Embryonic facial prominence (tissue), 1 donor: ENCODE measurements around the gene NOSTRIN.
"Not testable (repeated sequence)": the region's sequence is repeated elsewhere in the genome, so short reads cannot be mapped to it uniquely, and the experiment has no call there.

Experiments used
- DNase-seq: peaks from one replicate; pipeline ENCODE4 v3.0.0-alpha.2; 2016; ENCODE audit errors: extremely low spot score

Gene NOSTRIN

GRCh38 chr2:168789776-168790175 lies 12.7 kb upstream of the NOSTRIN start:
- DNase-seq, result no peak

- no peak for DNase-seq
These were observed 12.1 kb upstream of the NOSTRIN start for GRCh38 chr2:168790226-168790902.

GRCh38 chr2:168791140-168791539 lies 11.3 kb upstream of the NOSTRIN start:
- not testable (repeated sequence) for DNase-seq

- no peak for DNase-seq
These were observed 8.8 kb upstream of the NOSTRIN start for GRCh38 chr2:168793596-168793995.

GRCh38 chr2:168794968-168795367 lies 7.5 kb upstream of the NOSTRIN start:
- DNase-seq, result no peak

GRCh38 chr2:168796090-168796577 lies 6.3 kb upstream of the NOSTRIN start:
- no peak for DNase-seq

- DNase-seq, result no peak
These were observed 5.7 kb upstream of the NOSTRIN start for GRCh38 chr2:168796583-168797285.

GRCh38 chr2:168797286-168797655 lies 5.2 kb upstream of the NOSTRIN start:
- no peak for DNase-seq

- DNase-seq, result no peak
These were observed 4.2 kb upstream of the NOSTRIN start for GRCh38 chr2:168798076-168798887.

- DNase-seq, result no peak
These were observed 3.5 kb upstream of the NOSTRIN start for GRCh38 chr2:168798888-168799410.

GRCh38 chr2:168801471-168801870 lies 966 bp upstream of the NOSTRIN start:
- DNase-seq, result no peak

- DNase-seq, result peak; percentile 60
These were observed 655 bp downstream of the NOSTRIN start for GRCh38 chr2:168802859-168803725.

GRCh38 chr2:168804214-168804613 lies 1.8 kb downstream of the NOSTRIN start:
- DNase-seq, result no peak

GRCh38 chr2:168805615-168806014 lies 3.2 kb downstream of the NOSTRIN start:
- DNase-seq, result no peak

GRCh38 chr2:168809537-168809936 lies 7.1 kb downstream of the NOSTRIN start:
- DNase-seq, result no peak

- DNase-seq, result no peak
These were observed 7.8 kb downstream of the NOSTRIN start for GRCh38 chr2:168810235-168810634.

- DNase-seq, result no peak
These were observed 9.3 kb downstream of the NOSTRIN start for GRCh38 chr2:168811696-168812095.

GRCh38 chr2:168814046-168814445 lies 11.6 kb downstream of the NOSTRIN start:
- DNase-seq, result no peak

- DNase-seq, result no peak
These were observed 12.8 kb downstream of the NOSTRIN start for GRCh38 chr2:168814939-168815907.

GRCh38 chr2:168816369-168816768 lies 13.9 kb downstream of the NOSTRIN start:
- no peak for DNase-seq
